Kidney epithelial cell (primary cell): ENCODE data around the gene CELF6. TPM values are rescaled to one million over a fixed set of nuclear protein-coding genes. Genes with fewer than 3 reads are reported as not detected.

Experiments
- DNase-seq: peaks from one replicate; pipeline ENCODE4 v3.0.0-alpha.2; 2010; ENCODE audit warnings: low read depth
- H3K27me3 ChIP-seq: 2 replicates; pipeline ENCODE4 v1.6.0; 2011; ENCODE audit warnings: low read length; ENCODE audit not compliant: control insufficient read depth, insufficient read depth
- H3K36me3 ChIP-seq: 2 replicates; pipeline ENCODE4 v1.5.1; 2011; ENCODE audit warnings: low read length; ENCODE audit not compliant: control insufficient read depth, insufficient read depth
- H3K4me3 ChIP-seq: 2 replicates; pipeline ENCODE4 v1.5.1; 2011; ENCODE audit warnings: low read depth, mild to moderate bottlenecking, control low read depth, low read length
- CTCF ChIP-seq: IDR thresholded peaks from 2 replicates; pipeline ENCODE4 v1.5.1; 2011; ENCODE audit warnings: mild to moderate bottlenecking, moderate library complexity, low read length, control low read depth, inconsistent platforms; ENCODE audit not compliant: insufficient read depth, poor library complexity, severe bottlenecking
- total RNA-seq: library from RNA; depleted of rRNA; stranded (reverse); fragments of >200 nt; gene quantifications from 2 replicates; pipeline ENCODE4 v1.2.3, GENCODE V29; 2015

The CELF6 gene
- total RNA-seq, 1 donor from 2014 or later: 0.29 TPM

GRCh38 chr15:72334842-72335241 is 14.9 kb upstream of the CELF6 start:
- H3K4me3 ChIP-seq: no peak overlapping the region
- H3K27me3 ChIP-seq: no peaks in the 10 kb centered on the region
- TF ChIP-seq CTCF: no peak
- no peak for DNase-seq
- H3K36me3 ChIP-seq: no peaks in the 10 kb centered on the region

- H3K4me3 ChIP-seq: no peak overlapping the region
- no peaks in the 10 kb centered on the region for H3K27me3 ChIP-seq
- no peak for TF ChIP-seq CTCF
- no peaks in the 10 kb centered on the region for H3K36me3 ChIP-seq
- no peak for DNase-seq
Measured at GRCh38 chr15:72331021-72331420, 11.1 kb upstream of the CELF6 start.

GRCh38 chr15:72323752-72324151 is 3.8 kb upstream of the CELF6 start:
- Histone ChIP-seq H3K4me3 (no peak overlapping the region), H3K36me3 (no peaks in the 10 kb centered on the region), H3K27me3 (peaks cover 5% of the 10 kb centered on the region)
- DNase-seq: no peak
- TF ChIP-seq CTCF: no peak

- Histone ChIP-seq H3K4me3 (peak overlapping the region; percentile 57), H3K36me3 (no peaks in the 10 kb centered on the region), H3K27me3 (peaks cover 16% of the 10 kb centered on the region)
- no peak for TF ChIP-seq CTCF
- peak; percentile 10 for DNase-seq
Measured at GRCh38 chr15:72319360-72319984, 485 bp downstream of the CELF6 start.

- no peak for DNase-seq
- H3K36me3 ChIP-seq: no peaks in the 10 kb centered on the region
- no peak overlapping the region for H3K4me3 ChIP-seq
- H3K27me3 ChIP-seq: peaks cover 16% of the 10 kb centered on the region
- TF ChIP-seq CTCF: no peak
Measured at GRCh38 chr15:72318408-72318942, 1.5 kb downstream of the CELF6 start.
